Renal pelvis (tissue), 4 donors: ENCODE results near the gene MSMB. TPM values are rescaled to one million over a fixed set of nuclear protein-coding genes. Genes with fewer than 3 reads are reported as not detected.

Experiments
- DNase-seq: peaks from one replicate; pipeline ENCODE4 v3.0.0-alpha.2; 2013
- polyA plus RNA-seq, 3 donors: library from polyadenylated mRNA; unstranded; fragments of 120-200 nt; gene quantifications; one replicate each; pipeline ENCODE4 v1.2.1, GENCODE V29; 2013; ENCODE audit not compliant: insufficient read length in 3 of 3

MSMB gene
- polyA plus RNA-seq, 3 donors: not detected

GRCh38 chr10:46035923-46036849 lies 9.9 kb downstream of the MSMB start:
- DNase-seq: no peak

GRCh38 chr10:46033602-46034011 lies 12.5 kb downstream of the MSMB start:
- no peak for DNase-seq

GRCh38 chr10:46031648-46032532 lies 14.2 kb downstream of the MSMB start:
- no peak for DNase-seq

- DNase-seq: peak; percentile 98
Measured at GRCh38 chr10:46030091-46030937, 15.8 kb downstream of the MSMB start, which contains the start of gene NCOA4. Gene NCOA4 (minus strand): TSS chr10:46030623. CDS start chr10:46016680, 13,943 bp downstream.

GRCh38 chr10:46029461-46030030 lies 16.5 kb downstream of the MSMB start:
- DNase-seq: no peak

- DNase-seq: peak; percentile 54
Measured at GRCh38 chr10:46028584-46029460, 17.2 kb downstream of the MSMB start.

- DNase-seq: no peak
Measured at GRCh38 chr10:46026106-46026505, 20.0 kb downstream of the MSMB start.

- DNase-seq: no peak
Measured at GRCh38 chr10:46025406-46025805, 20.7 kb downstream of the MSMB start.

GRCh38 chr10:46024948-46025347 lies 21.1 kb downstream of the MSMB start:
- DNase-seq: no peak

- peak; percentile 85 for DNase-seq
Measured at GRCh38 chr10:46022978-46023702, 22.9 kb downstream of the MSMB start.

- DNase-seq: no peak
Measured at GRCh38 chr10:46020344-46020657, 25.8 kb downstream of the MSMB start.

- no peak for DNase-seq
Measured at GRCh38 chr10:46019569-46020343, 26.3 kb downstream of the MSMB start.

GRCh38 chr10:46019177-46019528 lies 26.9 kb downstream of the MSMB start:
- no peak for DNase-seq

GRCh38 chr10:46018453-46019176 lies 27.5 kb downstream of the MSMB start:
- no peak for DNase-seq

- DNase-seq: no peak
Measured at GRCh38 chr10:46017733-46018132, 28.3 kb downstream of the MSMB start.

GRCh38 chr10:46016811-46017210 lies 29.3 kb downstream of the MSMB start:
- DNase-seq: no peak

- no peak for DNase-seq
Measured at GRCh38 chr10:46016190-46016589, 29.9 kb downstream of the MSMB start.
